GM12878 (cell line): ENCODE results near the gene SSBP1. TPM values are rescaled to one million over a fixed set of nuclear protein-coding genes. Genes with fewer than 3 reads are reported as not detected.

Source experiments
- ATAC-seq: fragments of 200-7000 bp; cut with Tn5 transposase; 3 replicates; pipeline ENCODE4 v1.9.1; 2020; ENCODE audit warnings: mild to moderate bottlenecking, moderate library complexity
- BruUV-seq: library from RNA; stranded (reverse); fragments of 400-500 nt; replicated peaks from 2 replicates; lab custom pipeline; 2021; lab: Mats Ljungman, UMichigan
- CTCF ChIA-PET: fragments of 300-600 bp; sonication (Branson Sonifier 250); formaldehyde crosslinking; extraction: SDS; loops from one replicate; lab custom pipeline; 2021; ENCODE audit warnings: inconsistent platforms; lab: Yijun Ruan, JAX
- POLR2A ChIA-PET: fragments of 350-600 bp; formaldehyde crosslinking; extraction: SDS; loops from one replicate; lab custom pipeline; 2021; ENCODE audit warnings: inconsistent platforms; lab: Charles Lee
- RAD21 ChIA-PET: fragments of 300-600 bp; sonication (Branson Sonifier 250); formaldehyde crosslinking; loops from one replicate; lab custom pipeline; 2023; ENCODE audit warnings: antibody characterized with exemption; ENCODE audit not compliant: unreplicated experiment; lab: Charles Lee
- SMC1A ChIA-PET: fragments of 300-600 bp; sonication (Branson Sonifier 250); formaldehyde crosslinking; loops from one replicate; lab custom pipeline; 2023; ENCODE audit not compliant: unreplicated experiment, uncharacterized antibody; lab: Charles Lee
- DNase-seq: peaks from one replicate; pipeline ENCODE4 v3.0.0-alpha.2; 2011; ENCODE audit warnings: low read depth, low spot score
- FAIRE-seq: peaks from 3 replicates; lab custom pipeline; 2011; peaks lifted over from hg19 to GRCh38; lab: Jason Lieb, UNC
- H2AFZ ChIP-seq: 2 replicates; pipeline ENCODE4 v1.6.0; 2011; ENCODE audit warnings: low read depth, low read length, control low read depth; ENCODE audit not compliant: control insufficient read depth
- H3K27ac ChIP-seq: 2 replicates; pipeline ENCODE4 v1.5.1; 2011; ENCODE audit warnings: control low read depth; ENCODE audit not compliant: control insufficient read depth, insufficient read depth
- H3K27me3 ChIP-seq, 2 experiments: replicated peaks in 1 of 2; 2 replicates each; pipeline versions ENCODE4 v1.6.0 to v1.6.1; 2011; ENCODE audit warnings: low read length in 1 of 2; ENCODE audit not compliant: control insufficient read depth in 2 of 2, insufficient read depth in 2 of 2
- H3K36me3 ChIP-seq, 2 experiments: 2 replicates each; pipeline ENCODE4 v1.5.1; 2011; ENCODE audit warnings: low read length in 1 of 2; ENCODE audit not compliant: control insufficient read depth in 2 of 2, insufficient read depth in 2 of 2
- H3K4me1 ChIP-seq: 2 replicates; pipeline ENCODE4 v1.6.1; 2011; ENCODE audit warnings: mild to moderate bottlenecking, low read length, moderate library complexity, mixed read lengths; ENCODE audit not compliant: control insufficient read depth, insufficient read depth
- H3K4me2 ChIP-seq: 2 replicates; pipeline ENCODE4 v1.6.0; 2011; ENCODE audit warnings: control low read depth; ENCODE audit not compliant: control insufficient read depth, insufficient read depth
- H3K4me3 ChIP-seq: fragments of 200-600 bp; sonication (generic); 2 replicates; pipeline ENCODE4 v1.5.1; 2016
- H3K79me2 ChIP-seq: 2 replicates; pipeline ENCODE4 v1.6.0; 2011; ENCODE audit warnings: low read length; ENCODE audit not compliant: control insufficient read depth, insufficient read depth
- H3K9ac ChIP-seq: 2 replicates; pipeline ENCODE4 v1.8.0; 2011; ENCODE audit warnings: low read length, control low read depth, mixed read lengths; ENCODE audit not compliant: control insufficient read depth, insufficient read depth
- H3K9me3 ChIP-seq: replicated peaks from 3 replicates; pipeline ENCODE4 v1.5.1; 2011; ENCODE audit warnings: mild to moderate bottlenecking, low read length; ENCODE audit not compliant: control insufficient read depth, insufficient read depth
- H4K20me1 ChIP-seq: 2 replicates; pipeline ENCODE4 v1.6.0; 2011; ENCODE audit not compliant: control insufficient read depth, insufficient read depth
- BCL11A ChIP-seq: IDR thresholded peaks from 2 replicates; pipeline ENCODE4 v1.6.1; 2011; ENCODE audit warnings: low read depth, low read length
- EZH2 ChIP-seq: IDR thresholded peaks from 2 replicates; pipeline ENCODE4 v1.6.1; 2012; ENCODE audit warnings: low read depth, mild to moderate bottlenecking, control low read depth, inconsistent platforms, low read length, borderline replicate concordance; ENCODE audit not compliant: control insufficient read depth
- HDAC2 ChIP-seq: fragments of 200-600 bp; sonication (generic); IDR thresholded peaks from 2 replicates; pipeline ENCODE4 v1.6.1; 2017
- HDGF ChIP-seq: fragments of 450-650 bp; IDR thresholded peaks from 2 replicates; pipeline ENCODE4 v1.6.1; 2016; ENCODE audit warnings: antibody characterized with exemption
- SP1 ChIP-seq: IDR thresholded peaks from one replicate; pipeline ENCODE4 v1.6.1; 2011; ENCODE audit warnings: low read depth, low read length
- TBL1XR1 ChIP-seq: IDR thresholded peaks from 2 replicates; pipeline ENCODE4 v1.6.1; 2012; ENCODE audit warnings: low read depth, low read length, improper control_type of control experiment
- TCF12 ChIP-seq: IDR thresholded peaks from 2 replicates; pipeline ENCODE4 v1.6.1; 2011; ENCODE audit warnings: low read depth, mild to moderate bottlenecking, low read length
- ZBED1 ChIP-seq: IDR thresholded peaks from 2 replicates; pipeline ENCODE4 v1.6.1; 2016; ENCODE audit warnings: borderline replicate concordance
- WGBS: methylation state at CpG from one replicate; pipeline ENCODE4 v1.1.6; 2016; ENCODE audit warnings: low lambda C conversion rate; ENCODE audit not compliant: insufficient replicate concordance, insufficient coverage; ENCODE audit errors: missing lambda C conversion rate; 5-methylcytosine and 5-hydroxymethylcytosine counted together
- in situ Hi-C: fragments of 300-500 bp; cut with MboI; formaldehyde crosslinking; loops from 9 replicates; pipeline ENCODE4 v1.14.3; 2018; ENCODE audit warnings: mixed read lengths
- intact Hi-C: fragments of 100-400 bp; cut with micrococcal nuclease; formaldehyde crosslinking; loops from one replicate; pipeline ENCODE4 v1.14.2; 2022; ENCODE audit not compliant: unreplicated experiment
- polyA plus RNA-seq, 11 experiments: library from polyadenylated mRNA; depleted of rRNA in 4 of 11; unstranded in 6 of 11; stranded (reverse) in 5 of 11; fragments of >200 nt; fragmentation: Nextera tagmentation in 4 of 11; fragmentation: Illumina TruSeq in 1 of 11; extraction: Ambion mirVana in 4 of 11; extraction: Trizol in 1 of 11; gene quantifications; 1 replicate in 1 of 11; 2 replicates in 10 of 11; pipeline versions ENCODE4 v1.2.1 to v1.2.3, GENCODE V29; 2011 to 2016; ENCODE audit warnings: inconsistent platforms in 2 of 11, missing spikeins in 2 of 11, low read depth in 1 of 11
- total RNA-seq, 4 experiments: library from RNA; depleted of rRNA in 3 of 4; stranded (reverse); fragments of >200 nt in 3 of 4; fragmentation: Illumina TruSeq in 1 of 4; extraction: Trizol in 1 of 4; gene quantifications; 2 replicates each; pipeline versions ENCODE4 v1.2.1 to v1.2.3, GENCODE V29; 2013 to 2021
- TF ChIP-seq, protein P1 (sequence below): fragments of 450-650 bp; formaldehyde crosslinking; IDR thresholded peaks from 2 replicates; pipeline ENCODE4 v1.5.0; 2022; ENCODE audit warnings: mild to moderate bottlenecking, missing genetic modification characterization
- TF ChIP-seq, protein P2 (sequence below): fragments of 450-650 bp; formaldehyde crosslinking; IDR thresholded peaks from 2 replicates; pipeline ENCODE4 v1.4.0; 2022; ENCODE audit warnings: mild to moderate bottlenecking, moderate library complexity
- TF ChIP-seq, protein P3 (sequence below): IDR thresholded peaks from 2 replicates; pipeline ENCODE4 v1.6.1; 2011; ENCODE audit warnings: mild to moderate bottlenecking, low read depth, low read length, moderate library complexity; ENCODE audit not compliant: insufficient replicate concordance
- TF ChIP-seq, protein P4 (sequence below): fragments of 450-650 bp; IDR thresholded peaks from 2 replicates; pipeline ENCODE4 v1.6.1; 2016; ENCODE audit warnings: mild to moderate bottlenecking

The SSBP1 gene
- total and polyA plus RNA-seq, 10 of the 15 experiments (the other 5 are each of a cell fraction or from before 2014, with no cell fraction given): 191 to 998 (median 418) TPM

DNA sequence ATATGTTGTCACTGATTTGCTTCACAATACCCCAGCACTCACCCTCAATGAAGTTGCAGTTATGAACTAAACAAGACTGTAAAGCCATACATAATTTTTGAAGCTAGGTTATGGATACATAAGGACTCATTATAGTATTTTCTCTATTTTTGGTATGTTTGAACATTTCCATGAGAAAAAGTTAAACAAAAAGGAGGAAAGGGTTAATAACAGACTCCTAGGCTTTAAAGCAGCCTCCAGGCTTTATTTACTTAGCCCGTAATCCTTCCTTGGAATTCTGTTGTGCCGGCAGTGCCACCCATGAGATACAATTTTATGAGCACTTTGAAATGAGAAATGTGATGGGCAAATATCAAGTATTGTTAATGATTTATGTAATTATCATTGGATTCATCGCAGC is 34.0 kb upstream of the SSBP1 start:
- intact Hi-C loops (no loop called here), in situ Hi-C loops (no loop called here)
- Histone ChIP-seq H3K27ac (no peak overlapping the region), H3K27me3 (peaks cover 0 to 2% of the 10 kb centered on the region in 2 experiments; a peak in 1 of 4 replicates), H3K36me3 (no peaks in the 10 kb centered on the region), H3K4me1 (peaks cover 4% of the 10 kb centered on the region; the same call in 1 of the 2 replicates), H3K9ac (no peak overlapping the region), H2AFZ (no peak overlapping the region), H3K4me3 (no peak overlapping the region), H3K9me3 (no peaks in the 10 kb centered on the region), H3K79me2 (peaks cover 18% of the 10 kb centered on the region), H4K20me1 (no peaks in the 10 kb centered on the region), H3K4me2 (no peak overlapping the region)
- BruUV-seq: no TSS peak
- POLR2A ChIA-PET: no interaction called here
- SMC1A ChIA-PET: no interaction called here
- CTCF ChIA-PET: interaction anchor here (3.7 kb wide), 1 partner anchor 49 kb away, joined by 17 read pairs; no protein-coding TSS in a partner anchor
- RAD21 ChIA-PET: no interaction called here
- WGBS: 97% methylated on average over 3 of the region's 3 CpGs
- no peak for DNase-seq
- ATAC-seq: no peak
- no peak for FAIRE-seq
- TF ChIP-seq, protein P1, sequence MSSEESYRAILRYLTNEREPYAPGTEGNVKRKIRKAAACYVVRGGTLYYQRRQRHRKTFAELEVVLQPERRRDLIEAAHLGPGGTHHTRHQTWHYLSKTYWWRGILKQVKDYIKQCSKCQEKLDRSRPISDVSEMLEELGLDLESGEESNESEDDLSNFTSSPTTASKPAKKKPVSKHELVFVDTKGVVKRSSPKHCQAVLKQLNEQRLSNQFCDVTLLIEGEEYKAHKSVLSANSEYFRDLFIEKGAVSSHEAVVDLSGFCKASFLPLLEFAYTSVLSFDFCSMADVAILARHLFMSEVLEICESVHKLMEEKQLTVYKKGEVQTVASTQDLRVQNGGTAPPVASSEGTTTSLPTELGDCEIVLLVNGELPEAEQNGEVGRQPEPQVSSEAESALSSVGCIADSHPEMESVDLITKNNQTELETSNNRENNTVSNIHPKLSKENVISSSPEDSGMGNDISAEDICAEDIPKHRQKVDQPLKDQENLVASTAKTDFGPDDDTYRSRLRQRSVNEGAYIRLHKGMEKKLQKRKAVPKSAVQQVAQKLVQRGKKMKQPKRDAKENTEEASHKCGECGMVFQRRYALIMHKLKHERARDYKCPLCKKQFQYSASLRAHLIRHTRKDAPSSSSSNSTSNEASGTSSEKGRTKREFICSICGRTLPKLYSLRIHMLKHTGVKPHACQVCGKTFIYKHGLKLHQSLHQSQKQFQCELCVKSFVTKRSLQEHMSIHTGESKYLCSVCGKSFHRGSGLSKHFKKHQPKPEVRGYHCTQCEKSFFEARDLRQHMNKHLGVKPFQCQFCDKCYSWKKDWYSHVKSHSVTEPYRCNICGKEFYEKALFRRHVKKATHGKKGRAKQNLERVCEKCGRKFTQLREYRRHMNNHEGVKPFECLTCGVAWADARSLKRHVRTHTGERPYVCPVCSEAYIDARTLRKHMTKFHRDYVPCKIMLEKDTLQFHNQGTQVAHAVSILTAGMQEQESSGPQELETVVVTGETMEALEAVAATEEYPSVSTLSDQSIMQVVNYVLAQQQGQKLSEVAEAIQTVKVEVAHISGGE (CRISPR knock-in tag): no peak
- no peak for TF ChIP-seq BCL11A
- TF ChIP-seq, protein P2, sequence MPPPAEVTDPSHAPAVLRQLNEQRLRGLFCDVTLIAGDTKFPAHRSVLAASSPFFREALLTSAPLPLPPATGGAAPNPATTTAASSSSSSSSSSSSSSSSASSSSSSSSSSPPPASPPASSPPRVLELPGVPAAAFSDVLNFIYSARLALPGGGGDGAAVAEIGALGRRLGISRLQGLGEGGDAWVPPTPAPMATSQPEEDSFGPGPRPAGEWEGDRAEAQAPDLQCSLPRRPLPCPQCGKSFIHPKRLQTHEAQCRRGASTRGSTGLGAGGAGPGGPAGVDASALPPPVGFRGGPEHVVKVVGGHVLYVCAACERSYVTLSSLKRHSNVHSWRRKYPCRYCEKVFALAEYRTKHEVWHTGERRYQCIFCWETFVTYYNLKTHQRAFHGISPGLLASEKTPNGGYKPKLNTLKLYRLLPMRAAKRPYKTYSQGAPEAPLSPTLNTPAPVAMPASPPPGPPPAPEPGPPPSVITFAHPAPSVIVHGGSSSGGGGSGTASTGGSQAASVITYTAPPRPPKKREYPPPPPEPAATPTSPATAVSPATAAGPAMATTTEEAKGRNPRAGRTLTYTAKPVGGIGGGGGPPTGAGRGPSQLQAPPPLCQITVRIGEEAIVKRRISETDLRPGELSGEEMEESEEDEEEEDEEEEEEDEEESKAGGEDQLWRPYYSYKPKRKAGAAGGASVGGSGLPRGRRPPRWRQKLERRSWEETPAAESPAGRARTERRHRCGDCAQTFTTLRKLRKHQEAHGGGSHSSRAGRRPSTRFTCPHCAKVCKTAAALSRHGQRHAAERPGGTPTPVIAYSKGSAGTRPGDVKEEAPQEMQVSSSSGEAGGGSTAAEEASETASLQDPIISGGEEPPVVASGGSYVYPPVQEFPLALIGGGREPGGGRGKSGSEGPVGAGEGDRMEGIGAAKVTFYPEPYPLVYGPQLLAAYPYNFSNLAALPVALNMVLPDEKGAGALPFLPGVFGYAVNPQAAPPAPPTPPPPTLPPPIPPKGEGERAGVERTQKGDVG (CRISPR knock-in tag): no peak
- no peak for TF ChIP-seq EZH2
- TF ChIP-seq SP1: no peak
- TF ChIP-seq TCF12: no peak
- TF ChIP-seq, protein P3, sequence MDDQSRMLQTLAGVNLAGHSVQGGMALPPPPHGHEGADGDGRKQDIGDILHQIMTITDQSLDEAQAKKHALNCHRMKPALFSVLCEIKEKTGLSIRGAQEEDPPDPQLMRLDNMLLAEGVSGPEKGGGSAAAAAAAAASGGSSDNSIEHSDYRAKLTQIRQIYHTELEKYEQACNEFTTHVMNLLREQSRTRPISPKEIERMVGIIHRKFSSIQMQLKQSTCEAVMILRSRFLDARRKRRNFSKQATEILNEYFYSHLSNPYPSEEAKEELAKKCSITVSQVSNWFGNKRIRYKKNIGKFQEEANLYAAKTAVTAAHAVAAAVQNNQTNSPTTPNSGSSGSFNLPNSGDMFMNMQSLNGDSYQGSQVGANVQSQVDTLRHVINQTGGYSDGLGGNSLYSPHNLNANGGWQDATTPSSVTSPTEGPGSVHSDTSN: no peak
- TF ChIP-seq TBL1XR1: no peak
- no peak for TF ChIP-seq HDGF
- TF ChIP-seq, protein P4, sequence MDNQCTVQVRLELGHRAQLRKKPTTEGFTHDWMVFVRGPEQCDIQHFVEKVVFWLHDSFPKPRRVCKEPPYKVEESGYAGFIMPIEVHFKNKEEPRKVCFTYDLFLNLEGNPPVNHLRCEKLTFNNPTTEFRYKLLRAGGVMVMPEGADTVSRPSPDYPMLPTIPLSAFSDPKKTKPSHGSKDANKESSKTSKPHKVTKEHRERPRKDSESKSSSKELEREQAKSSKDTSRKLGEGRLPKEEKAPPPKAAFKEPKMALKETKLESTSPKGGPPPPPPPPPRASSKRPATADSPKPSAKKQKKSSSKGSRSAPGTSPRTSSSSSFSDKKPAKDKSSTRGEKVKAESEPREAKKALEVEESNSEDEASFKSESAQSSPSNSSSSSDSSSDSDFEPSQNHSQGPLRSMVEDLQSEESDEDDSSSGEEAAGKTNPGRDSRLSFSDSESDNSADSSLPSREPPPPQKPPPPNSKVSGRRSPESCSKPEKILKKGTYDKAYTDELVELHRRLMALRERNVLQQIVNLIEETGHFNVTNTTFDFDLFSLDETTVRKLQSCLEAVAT: no peak
- TF ChIP-seq HDAC2: no peak
- no peak for TF ChIP-seq ZBED1
